ENCODE results near the gene ROGDI. TPM values are rescaled to one million over a fixed set of nuclear protein-coding genes. Genes with fewer than 3 reads are reported as not detected.
A peak's percentile ranks its signal among the peaks of the same experiment; 100 is the strongest.

The ROGDI gene
- total and polyA plus RNA-seq, 2 of the 13 experiments (the other 11 are each of a cell fraction or from before 2014, with no cell fraction given): 19.2 to 42.1 TPM

DNA sequence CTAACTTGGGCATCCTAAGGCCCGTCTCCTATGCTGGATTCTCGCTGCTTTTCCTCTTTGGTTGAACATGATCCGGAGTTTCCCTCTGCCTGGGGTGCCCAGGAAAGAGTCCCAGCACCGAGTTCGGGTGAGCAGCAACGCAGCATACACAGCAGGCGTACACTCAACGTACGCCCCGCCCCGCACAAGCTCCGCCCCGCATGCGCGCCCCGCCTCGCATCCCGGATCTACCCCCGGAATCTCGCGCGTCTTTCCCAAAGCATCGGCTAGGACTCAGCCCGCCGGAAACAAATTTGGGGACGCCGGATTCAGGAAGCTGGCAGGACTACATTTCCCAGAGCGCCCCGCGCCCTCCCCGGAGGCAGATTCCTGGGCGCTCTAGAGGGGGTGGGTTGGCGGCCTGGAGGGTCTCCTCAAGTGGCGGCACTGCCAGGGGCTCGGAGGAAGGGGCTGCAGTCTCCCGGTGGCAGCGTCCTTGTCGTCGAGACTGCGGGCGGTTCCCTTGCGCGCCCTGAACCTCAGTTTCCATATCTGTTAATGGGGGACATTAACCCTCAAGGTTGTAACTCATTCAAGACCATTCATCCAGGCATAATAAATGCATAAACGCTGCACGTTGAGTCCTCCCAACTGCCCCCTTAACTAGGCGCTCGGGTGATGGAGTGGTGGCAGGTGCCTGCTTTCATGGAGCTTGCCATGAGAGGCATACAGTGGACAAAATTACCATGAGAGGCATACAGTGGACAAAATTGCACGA lies 33.7 kb downstream of the ROGDI start (continued):
- TF ChIP-seq, protein P1, sequence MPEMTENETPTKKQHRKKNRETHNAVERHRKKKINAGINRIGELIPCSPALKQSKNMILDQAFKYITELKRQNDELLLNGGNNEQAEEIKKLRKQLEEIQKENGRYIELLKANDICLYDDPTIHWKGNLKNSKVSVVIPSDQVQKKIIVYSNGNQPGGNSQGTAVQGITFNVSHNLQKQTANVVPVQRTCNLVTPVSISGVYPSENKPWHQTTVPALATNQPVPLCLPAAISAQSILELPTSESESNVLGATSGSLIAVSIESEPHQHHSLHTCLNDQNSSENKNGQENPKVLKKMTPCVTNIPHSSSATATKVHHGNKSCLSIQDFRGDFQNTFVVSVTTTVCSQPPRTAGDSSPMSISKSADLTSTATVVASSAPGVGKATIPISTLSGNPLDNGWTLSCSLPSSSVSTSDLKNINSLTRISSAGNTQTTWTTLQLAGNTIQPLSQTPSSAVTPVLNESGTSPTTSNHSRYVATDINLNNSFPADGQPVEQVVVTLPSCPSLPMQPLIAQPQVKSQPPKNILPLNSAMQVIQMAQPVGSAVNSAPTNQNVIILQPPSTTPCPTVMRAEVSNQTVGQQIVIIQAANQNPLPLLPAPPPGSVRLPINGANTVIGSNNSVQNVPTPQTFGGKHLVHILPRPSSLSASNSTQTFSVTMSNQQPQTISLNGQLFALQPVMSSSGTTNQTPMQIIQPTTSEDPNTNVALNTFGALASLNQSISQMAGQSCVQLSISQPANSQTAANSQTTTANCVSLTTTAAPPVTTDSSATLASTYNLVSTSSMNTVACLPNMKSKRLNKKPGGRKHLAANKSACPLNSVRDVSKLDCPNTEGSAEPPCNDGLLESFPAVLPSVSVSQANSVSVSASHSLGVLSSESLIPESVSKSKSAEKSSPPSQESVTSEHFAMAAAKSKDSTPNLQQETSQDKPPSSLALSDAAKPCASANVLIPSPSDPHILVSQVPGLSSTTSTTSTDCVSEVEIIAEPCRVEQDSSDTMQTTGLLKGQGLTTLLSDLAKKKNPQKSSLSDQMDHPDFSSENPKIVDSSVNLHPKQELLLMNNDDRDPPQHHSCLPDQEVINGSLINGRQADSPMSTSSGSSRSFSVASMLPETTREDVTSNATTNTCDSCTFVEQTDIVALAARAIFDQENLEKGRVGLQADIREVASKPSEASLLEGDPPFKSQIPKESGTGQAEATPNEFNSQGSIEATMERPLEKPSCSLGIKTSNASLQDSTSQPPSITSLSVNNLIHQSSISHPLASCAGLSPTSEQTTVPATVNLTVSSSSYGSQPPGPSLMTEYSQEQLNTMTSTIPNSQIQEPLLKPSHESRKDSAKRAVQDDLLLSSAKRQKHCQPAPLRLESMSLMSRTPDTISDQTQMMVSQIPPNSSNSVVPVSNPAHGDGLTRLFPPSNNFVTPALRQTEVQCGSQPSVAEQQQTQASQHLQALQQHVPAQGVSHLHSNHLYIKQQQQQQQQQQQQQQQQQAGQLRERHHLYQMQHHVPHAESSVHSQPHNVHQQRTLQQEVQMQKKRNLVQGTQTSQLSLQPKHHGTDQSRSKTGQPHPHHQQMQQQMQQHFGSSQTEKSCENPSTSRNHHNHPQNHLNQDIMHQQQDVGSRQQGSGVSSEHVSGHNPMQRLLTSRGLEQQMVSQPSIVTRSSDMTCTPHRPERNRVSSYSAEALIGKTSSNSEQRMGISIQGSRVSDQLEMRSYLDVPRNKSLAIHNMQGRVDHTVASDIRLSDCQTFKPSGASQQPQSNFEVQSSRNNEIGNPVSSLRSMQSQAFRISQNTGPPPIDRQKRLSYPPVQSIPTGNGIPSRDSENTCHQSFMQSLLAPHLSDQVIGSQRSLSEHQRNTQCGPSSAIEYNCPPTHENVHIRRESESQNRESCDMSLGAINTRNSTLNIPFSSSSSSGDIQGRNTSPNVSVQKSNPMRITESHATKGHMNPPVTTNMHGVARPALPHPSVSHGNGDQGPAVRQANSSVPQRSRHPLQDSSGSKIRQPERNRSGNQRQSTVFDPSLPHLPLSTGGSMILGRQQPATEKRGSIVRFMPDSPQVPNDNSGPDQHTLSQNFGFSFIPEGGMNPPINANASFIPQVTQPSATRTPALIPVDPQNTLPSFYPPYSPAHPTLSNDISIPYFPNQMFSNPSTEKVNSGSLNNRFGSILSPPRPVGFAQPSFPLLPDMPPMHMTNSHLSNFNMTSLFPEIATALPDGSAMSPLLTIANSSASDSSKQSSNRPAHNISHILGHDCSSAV (CRISPR knock-in tag; IDR thresholded peaks at IDR 0.05; ENCODE audit: borderline replicate concordance): no peak
- TF ChIP-seq RFX1 (IDR thresholded peaks at IDR 0.05) (no peak), SMYD3 (CRISPR knock-in tag; IDR thresholded peaks at IDR 0.05) (no peak), ZNF629 (CRISPR knock-in tag; conservative IDR thresholded peaks at IDR 0.05) (peak; percentile 97), FOXM1 (CRISPR knock-in tag; IDR thresholded peaks at IDR 0.05) (no peak), RBFOX2 (IDR thresholded peaks at IDR 0.05; ENCODE audit: low read depth, low read length) (peak; percentile 64), RFXANK (CRISPR knock-in tag; IDR thresholded peaks at IDR 0.05) (no peak), ZZZ3 (CRISPR knock-in tag; IDR thresholded peaks at IDR 0.05; ENCODE audit: borderline replicate concordance) (peak; percentile 53; the same call in 1 of the 2 replicates), SALL1 (CRISPR knock-in tag; IDR thresholded peaks at IDR 0.05) (peak; percentile 78), TAF15 (IDR thresholded peaks at IDR 0.05; ENCODE audit: low read depth, low read length, poor library complexity, severe bottlenecking) (no peak), FLYWCH1 (CRISPR knock-in tag; IDR thresholded peaks at IDR 0.05) (no peak), JUND (CRISPR knock-in tag; IDR thresholded peaks at IDR 0.05) (peak; percentile 32; the same call in 1 of the 2 replicates)
- TF ChIP-seq, protein P2, sequence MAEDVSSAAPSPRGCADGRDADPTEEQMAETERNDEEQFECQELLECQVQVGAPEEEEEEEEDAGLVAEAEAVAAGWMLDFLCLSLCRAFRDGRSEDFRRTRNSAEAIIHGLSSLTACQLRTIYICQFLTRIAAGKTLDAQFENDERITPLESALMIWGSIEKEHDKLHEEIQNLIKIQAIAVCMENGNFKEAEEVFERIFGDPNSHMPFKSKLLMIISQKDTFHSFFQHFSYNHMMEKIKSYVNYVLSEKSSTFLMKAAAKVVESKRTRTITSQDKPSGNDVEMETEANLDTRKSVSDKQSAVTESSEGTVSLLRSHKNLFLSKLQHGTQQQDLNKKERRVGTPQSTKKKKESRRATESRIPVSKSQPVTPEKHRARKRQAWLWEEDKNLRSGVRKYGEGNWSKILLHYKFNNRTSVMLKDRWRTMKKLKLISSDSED (CRISPR knock-in tag; IDR thresholded peaks at IDR 0.05): no peak
